Heart right ventricle (tissue), 16 donors: ENCODE data around the gene LLGL1. TPM values are rescaled to one million over a fixed set of nuclear protein-coding genes. Genes with fewer than 3 reads are reported as not detected.

Experiments used
- ATAC-seq, 8 donors: fragments of 200-7000 bp; cut with Tn5 transposase; one replicate each; pipeline ENCODE4 v1.9.1; 2020; ENCODE audit warnings: mild to moderate bottlenecking in 8 of 8, moderate library complexity in 8 of 8, moderate number of reproducible peaks in 1 of 8
- DNase-seq, 2 donors: peaks; one replicate each; pipeline ENCODE4 v3.0.0-alpha.2; 2020
- H3K27ac ChIP-seq, 10 donors: fragments of 200-600 bp; sonication (generic) in 2 of 10; one replicate each; pipeline versions ENCODE4 v1.5.0 to v1.8.0; 2020 to 2022; ENCODE audit warnings: mild to moderate bottlenecking in 3 of 10
- H3K27me3 ChIP-seq, 7 donors: fragments of 200-600 bp; one replicate each; pipeline ENCODE4 v1.8.0; 2021 to 2022; ENCODE audit warnings: mild to moderate bottlenecking in 2 of 7
- H3K36me3 ChIP-seq, 9 donors: fragments of 200-600 bp; sonication (generic) in 1 of 9; one replicate each; pipeline versions ENCODE4 v1.5.0 to v1.8.0; 2020 to 2022; ENCODE audit warnings: mild to moderate bottlenecking in 2 of 9
- H3K4me1 ChIP-seq, 9 donors: fragments of 200-600 bp; sonication (generic) in 1 of 9; one replicate each; pipeline versions ENCODE4 v1.5.0 to v1.8.0; 2020 to 2022; ENCODE audit warnings: mild to moderate bottlenecking in 4 of 9
- H3K4me3 ChIP-seq, 10 donors: fragments of 200-600 bp; sonication (generic) in 2 of 10; one replicate each; pipeline versions ENCODE4 v1.5.0 to v1.8.0; 2020 to 2022; ENCODE audit warnings: mild to moderate bottlenecking in 7 of 10, moderate library complexity in 2 of 10
- H3K9me3 ChIP-seq, 11 donors: fragments of 200-600 bp in 10 of 11; sonication (generic) in 2 of 11; one replicate each; pipeline versions ENCODE4 v1.5.0 to v1.8.0; 2013 to 2022; ENCODE audit warnings: mild to moderate bottlenecking in 2 of 11, control low read depth in 1 of 11, moderate library complexity in 1 of 11
- WGBS, 2 donors: extraction: QIAGEN DNeasy Blood & Tissue Kit; methylation state at CpG; one replicate each; pipeline ENCODE4 v1.1.7; 2013; ENCODE audit warnings: inconsistent platforms in 1 of 2; 5-methylcytosine and 5-hydroxymethylcytosine counted together
- intact Hi-C, 10 donors: fragments of 100-400 bp; cut with DNase I; formaldehyde crosslinking; loops; one replicate each; pipeline versions ENCODE4 v1.11.1 to v1.14.2; 2022
- polyA plus RNA-seq, 2 donors: library from polyadenylated mRNA; stranded (reverse); fragments of 200-250 nt; gene quantifications; one replicate each; pipeline ENCODE4 v1.2.3, GENCODE V29; 2013
- total RNA-seq, 10 donors: library from RNA; stranded (reverse); fragmentation: NEBNext Ultra II Directional in 3 of 10; extraction: Animal tissue kit (Norgen Biotek cat#: 25700) in 3 of 10; gene quantifications; one replicate each; pipeline versions ENCODE4 v1.2.1 to v1.2.4, GENCODE V29; 2021 to 2023
- TF ChIP-seq, protein P1 (sequence below), 9 donors: fragments of 200-600 bp; sonication (generic) in 2 of 9; IDR thresholded peaks; one replicate each; pipeline versions ENCODE4 v1.5.0 to v1.8.0; 2021 to 2022; ENCODE audit warnings: antibody characterized with exemption in 9 of 9, mild to moderate bottlenecking in 5 of 9, moderate library complexity in 1 of 9
- donor health status: Arrhythmogenic right ventricular cardiomyopathy.
- donor health status: ischemic (EF 13 %, LVEDD 7.1; RV severe dilation, severe dysfunction).
- donor health status: healthy with polysubstance abuse.
- donor health status: DM: no; HTN: yes; CAD: no.
- donor health status: DM: no; HTN: no; CAD: no.
- donor health status: ischemic (EF 25% LVEDD 6.9; RV normal size, moderate dysfunction).
- donor health status: ischemic (EF 25% LVEDD 5.7; RV mildly dilated, moderate dysfunction).
- donor health status: healthy.
- donor health status: DM: yes; HTN: yes; CAD: no.
- donor health status: Ischemic cardiomyopathy.
- donor health status: ischemic (EF 35%, LVEDD 5.7; RV mildly dilated, moderate dysfunction).
- donor health status: nonischemic (EF 11% LVEDD 7.7; RV severe dilation, severe dysfunction).
- donor health status: DM: yes; HTN: yes; CAD: no.
- donor health status: PGD.
- donor health status: ischemic (EF 29% LVEDD 5.4; RV normal size, mild dysfunction).
- donor health status: nonischemic (EF 23%, LVEDD 6.1; RV moderate dilation, normal function).

Gene LLGL1
- total and polyA plus RNA-seq, 12 donors: 5.8 to 12.4 (median 8.6) TPM

- H3K9me3 ChIP-seq: no peaks in the 10 kb centered on the region
- intact Hi-C loops: no loop called here
- no peak overlapping the region for H3K27ac ChIP-seq
- H3K4me3 ChIP-seq: no peak overlapping the region
- no peaks in the 10 kb centered on the region for H3K27me3 ChIP-seq
- WGBS, 2 donors: 92 to 95% methylated on average over 22 of the region's 22 CpGs
- H3K4me1 ChIP-seq: no peaks in the 10 kb centered on the region
- DNase-seq (no peak), ATAC-seq (no peak)
- H3K36me3 ChIP-seq: peaks cover 0 to 71% (median 4%) of the 10 kb centered on the region in 9 donors
- TF ChIP-seq, protein P1, sequence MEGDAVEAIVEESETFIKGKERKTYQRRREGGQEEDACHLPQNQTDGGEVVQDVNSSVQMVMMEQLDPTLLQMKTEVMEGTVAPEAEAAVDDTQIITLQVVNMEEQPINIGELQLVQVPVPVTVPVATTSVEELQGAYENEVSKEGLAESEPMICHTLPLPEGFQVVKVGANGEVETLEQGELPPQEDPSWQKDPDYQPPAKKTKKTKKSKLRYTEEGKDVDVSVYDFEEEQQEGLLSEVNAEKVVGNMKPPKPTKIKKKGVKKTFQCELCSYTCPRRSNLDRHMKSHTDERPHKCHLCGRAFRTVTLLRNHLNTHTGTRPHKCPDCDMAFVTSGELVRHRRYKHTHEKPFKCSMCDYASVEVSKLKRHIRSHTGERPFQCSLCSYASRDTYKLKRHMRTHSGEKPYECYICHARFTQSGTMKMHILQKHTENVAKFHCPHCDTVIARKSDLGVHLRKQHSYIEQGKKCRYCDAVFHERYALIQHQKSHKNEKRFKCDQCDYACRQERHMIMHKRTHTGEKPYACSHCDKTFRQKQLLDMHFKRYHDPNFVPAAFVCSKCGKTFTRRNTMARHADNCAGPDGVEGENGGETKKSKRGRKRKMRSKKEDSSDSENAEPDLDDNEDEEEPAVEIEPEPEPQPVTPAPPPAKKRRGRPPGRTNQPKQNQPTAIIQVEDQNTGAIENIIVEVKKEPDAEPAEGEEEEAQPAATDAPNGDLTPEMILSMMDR (IDR thresholded peaks at IDR 0.05): no peak
Measured at GRCh38 chr17:18233803-18234518, 8.5 kb downstream of the LLGL1 start.

DNA sequence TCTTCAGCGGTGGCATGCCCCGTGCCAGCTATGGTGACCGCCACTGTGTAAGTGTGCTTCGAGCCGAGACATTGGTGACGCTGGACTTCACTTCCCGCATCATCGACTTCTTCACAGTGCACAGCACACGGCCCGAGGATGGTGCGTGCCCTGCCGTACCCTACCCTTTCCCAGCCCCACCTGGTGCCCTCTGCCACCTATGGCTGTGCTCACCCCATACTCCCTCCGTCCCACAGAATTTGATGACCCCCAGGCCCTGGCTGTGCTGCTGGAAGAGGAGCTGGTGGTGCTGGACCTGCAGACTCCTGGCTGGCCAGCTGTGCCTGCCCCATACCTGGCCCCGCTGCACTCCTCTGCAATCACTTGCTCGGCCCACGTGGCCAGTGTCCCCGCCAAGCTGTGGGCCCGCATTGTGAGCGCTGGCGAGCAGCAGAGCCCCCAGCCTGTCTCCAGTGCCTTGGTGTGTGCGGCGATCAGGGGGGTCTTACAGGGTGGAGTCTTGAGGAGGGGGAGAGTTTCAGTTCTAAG is 9.5 kb downstream of the LLGL1 start:
- 95 to 97% methylated on average over 22 of the region's 22 CpGs for WGBS, 2 donors
- no peak for DNase-seq
- ATAC-seq: no peak
- Histone ChIP-seq H3K4me1 (peaks cover 0 to 5% (median 0%) of the 10 kb centered on the region in 9 donors), H3K4me3 (no peak overlapping the region), H3K27ac (no peak overlapping the region), H3K27me3 (no peaks in the 10 kb centered on the region), H3K36me3 (peaks cover 0 to 78% (median 4%) of the 10 kb centered on the region in 9 donors), H3K9me3 (no peaks in the 10 kb centered on the region)
- TF ChIP-seq, protein P1 (IDR thresholded peaks at IDR 0.05): no peak
- intact Hi-C loops: no loop called here

- intact Hi-C loops: no loop called here
- H3K9me3 ChIP-seq: no peaks in the 10 kb centered on the region
- peaks cover 0 to 86% (median 4%) of the 10 kb centered on the region in 9 donors for H3K36me3 ChIP-seq
- no peak for ATAC-seq
- TF ChIP-seq, protein P1 (IDR thresholded peaks at IDR 0.05): no peak
- no peak for DNase-seq
- no peaks in the 10 kb centered on the region for H3K27me3 ChIP-seq
- H3K4me3 ChIP-seq: no peak overlapping the region
- H3K27ac ChIP-seq: no peak overlapping the region
- 80 to 82% methylated on average over 14 of the region's 14 CpGs for WGBS, 2 donors
- peaks cover 0 to 5% (median 0%) of the 10 kb centered on the region in 9 donors for H3K4me1 ChIP-seq
Measured at GRCh38 chr17:18235743-18236256, 10.4 kb downstream of the LLGL1 start.

DNA sequence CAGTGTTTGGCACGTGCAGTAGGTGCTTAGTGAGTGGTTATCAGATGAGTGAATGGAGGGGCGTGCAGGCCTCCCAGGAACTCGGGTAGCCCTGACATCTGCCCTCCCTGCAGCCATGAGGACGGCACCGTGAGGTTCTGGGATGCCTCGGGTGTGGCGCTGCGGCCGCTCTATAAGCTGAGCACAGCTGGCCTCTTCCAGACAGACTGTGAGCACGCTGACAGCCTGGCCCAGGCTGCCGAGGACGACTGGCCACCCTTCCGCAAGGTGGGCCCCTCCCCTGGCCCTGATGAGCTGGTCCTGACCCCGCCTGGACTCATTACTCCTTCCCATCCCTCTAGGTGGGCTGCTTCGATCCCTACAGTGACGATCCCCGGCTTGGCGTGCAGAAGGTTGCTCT is 11.1 kb downstream of the LLGL1 start:
- TF ChIP-seq, protein P1 (IDR thresholded peaks at IDR 0.05): no peak
- DNase-seq: no peak
- no peak for ATAC-seq
- intact Hi-C loops: no loop called here
- no peaks in the 10 kb centered on the region for H3K27me3 ChIP-seq
- H3K36me3 ChIP-seq: peaks cover 0 to 93% (median 4%) of the 10 kb centered on the region in 9 donors
- no peaks in the 10 kb centered on the region for H3K9me3 ChIP-seq
- H3K4me1 ChIP-seq: peaks cover 0 to 5% (median 0%) of the 10 kb centered on the region in 9 donors
- no peak overlapping the region for H3K4me3 ChIP-seq
- no peak overlapping the region for H3K27ac ChIP-seq
- WGBS, 2 donors: 92 to 93% methylated on average over 18 of the region's 18 CpGs
